HEK293T (cell line): ENCODE measurements around the gene CADM3.

Source experiments
- ARNT ChIP-seq: fragments of 450-650 bp; IDR thresholded peaks from 2 replicates; pipeline ENCODE4 v1.6.1; 2017; ENCODE audit warnings: mild to moderate bottlenecking
- FOXA1 ChIP-seq: fragments of 450-650 bp; IDR thresholded peaks from 2 replicates; pipeline ENCODE4 v1.6.1; 2016; ENCODE audit warnings: mild to moderate bottlenecking
- FOXK2 ChIP-seq: fragments of 450-650 bp; IDR thresholded peaks from 2 replicates; pipeline ENCODE4 v1.6.1; 2016; ENCODE audit warnings: mild to moderate bottlenecking
- FOXM1 ChIP-seq: fragments of 450-650 bp; IDR thresholded peaks from 2 replicates; pipeline ENCODE4 v1.6.1; 2017; ENCODE audit warnings: mild to moderate bottlenecking, borderline replicate concordance
- HDGF ChIP-seq: fragments of 450-650 bp; IDR thresholded peaks from 2 replicates; pipeline ENCODE4 v1.6.1; 2017; ENCODE audit warnings: antibody characterized with exemption, borderline replicate concordance
- L3MBTL2 ChIP-seq: fragments of 450-650 bp; conservative IDR thresholded peaks from 2 replicates; pipeline ENCODE4 v1.6.1; 2016; ENCODE audit warnings: mild to moderate bottlenecking
- NFRKB ChIP-seq: fragments of 450-650 bp; IDR thresholded peaks from 2 replicates; pipeline ENCODE4 v1.6.1; 2016; ENCODE audit warnings: mild to moderate bottlenecking, moderate library complexity
- SP1 ChIP-seq: fragments of 450-650 bp; IDR thresholded peaks from 2 replicates; pipeline ENCODE4 v1.6.1; 2017
- SUZ12 ChIP-seq: fragments of 450-650 bp; IDR thresholded peaks from 2 replicates; pipeline ENCODE4 v1.6.1; 2016; ENCODE audit warnings: mild to moderate bottlenecking
- ZNF384 ChIP-seq: fragments of 450-650 bp; IDR thresholded peaks from 2 replicates; pipeline ENCODE4 v1.6.1; 2016

GRCh38 chr1:159161719-159162026 is 9.7 kb upstream of the CADM3 start:
- TF ChIP-seq FOXK2 = no peak
- no peak for TF ChIP-seq SUZ12
- no peak for TF ChIP-seq ARNT
- no peak for TF ChIP-seq FOXA1
- no peak for TF ChIP-seq ZNF384
- no peak for TF ChIP-seq SP1
- TF ChIP-seq L3MBTL2 = no peak
- no peak for TF ChIP-seq NFRKB
- no peak for TF ChIP-seq HDGF
- no peak for TF ChIP-seq FOXM1
